Mucosa of descending colon (tissue), 3 donors: ENCODE results near the gene ZBTB20. TPM values are rescaled to one million over a fixed set of nuclear protein-coding genes. Genes with fewer than 3 reads are reported as not detected.

Experiments
- ATAC-seq: fragments of 200-7000 bp; cut with Tn5 transposase; one replicate; pipeline ENCODE4 v1.9.1; 2020; ENCODE audit warnings: mild to moderate bottlenecking, moderate library complexity
- DNase-seq, 3 donors: peaks; one replicate each; pipeline ENCODE4 v3.0.0-alpha.2; 2020
- H3K36me3 ChIP-seq: fragments of 200-600 bp; one replicate; pipeline ENCODE4 v1.8.0; 2021; ENCODE audit warnings: low read depth, mild to moderate bottlenecking
- H3K4me1 ChIP-seq: fragments of 200-600 bp; one replicate; pipeline ENCODE4 v1.8.0; 2021; ENCODE audit warnings: low read depth, mild to moderate bottlenecking
- H3K4me3 ChIP-seq: fragments of 200-600 bp; one replicate; pipeline ENCODE4 v1.8.0; 2021; ENCODE audit warnings: mild to moderate bottlenecking
- H3K9me3 ChIP-seq: fragments of 200-600 bp; one replicate; pipeline ENCODE4 v1.8.0; 2021; ENCODE audit warnings: mild to moderate bottlenecking
- intact Hi-C, 2 donors: fragments of 100-400 bp; cut with DNase I in 1 of 2; cut with micrococcal nuclease in 1 of 2; formaldehyde crosslinking; loops; one replicate each; pipeline versions ENCODE4 v1.11.0 to v1.11.1; 2022; cut with DNase I, micrococcal nuclease
- total RNA-seq, 3 donors: library from RNA; stranded (reverse); fragmentation: NEBNext Ultra II Directional in 2 of 3; extraction: Animal tissue kit (Norgen Biotek cat#: 25700) in 2 of 3; gene quantifications; one replicate each; pipeline versions ENCODE4 v1.2.1 to v1.2.4, GENCODE V29; 2021 to 2023
- TF ChIP-seq, protein P1 (sequence below): fragments of 200-600 bp; IDR thresholded peaks from one replicate; pipeline ENCODE4 v1.8.0; 2022; ENCODE audit warnings: antibody characterized with exemption, mild to moderate bottlenecking
- donor health status: DM: no; HTN: no; CAD: no; lungs with moderate emphysema.
- donor health status: DM: no; HTN: no; CAD: no.
- donor health status: DM: no; HTN: yes; CAD: no.

The ZBTB20 gene
- total RNA-seq, 3 donors from 2014 or later, result 30.6 to 85.6 (median 37.3) TPM

GRCh38 chr3:115164374-115165221 is 17.5 kb upstream of the ZBTB20 start:
- no peaks in the 10 kb centered on the region for H3K9me3 ChIP-seq
- TF ChIP-seq, protein P1, sequence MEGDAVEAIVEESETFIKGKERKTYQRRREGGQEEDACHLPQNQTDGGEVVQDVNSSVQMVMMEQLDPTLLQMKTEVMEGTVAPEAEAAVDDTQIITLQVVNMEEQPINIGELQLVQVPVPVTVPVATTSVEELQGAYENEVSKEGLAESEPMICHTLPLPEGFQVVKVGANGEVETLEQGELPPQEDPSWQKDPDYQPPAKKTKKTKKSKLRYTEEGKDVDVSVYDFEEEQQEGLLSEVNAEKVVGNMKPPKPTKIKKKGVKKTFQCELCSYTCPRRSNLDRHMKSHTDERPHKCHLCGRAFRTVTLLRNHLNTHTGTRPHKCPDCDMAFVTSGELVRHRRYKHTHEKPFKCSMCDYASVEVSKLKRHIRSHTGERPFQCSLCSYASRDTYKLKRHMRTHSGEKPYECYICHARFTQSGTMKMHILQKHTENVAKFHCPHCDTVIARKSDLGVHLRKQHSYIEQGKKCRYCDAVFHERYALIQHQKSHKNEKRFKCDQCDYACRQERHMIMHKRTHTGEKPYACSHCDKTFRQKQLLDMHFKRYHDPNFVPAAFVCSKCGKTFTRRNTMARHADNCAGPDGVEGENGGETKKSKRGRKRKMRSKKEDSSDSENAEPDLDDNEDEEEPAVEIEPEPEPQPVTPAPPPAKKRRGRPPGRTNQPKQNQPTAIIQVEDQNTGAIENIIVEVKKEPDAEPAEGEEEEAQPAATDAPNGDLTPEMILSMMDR, result no peak
- DNase-seq, result no peak

DNA sequence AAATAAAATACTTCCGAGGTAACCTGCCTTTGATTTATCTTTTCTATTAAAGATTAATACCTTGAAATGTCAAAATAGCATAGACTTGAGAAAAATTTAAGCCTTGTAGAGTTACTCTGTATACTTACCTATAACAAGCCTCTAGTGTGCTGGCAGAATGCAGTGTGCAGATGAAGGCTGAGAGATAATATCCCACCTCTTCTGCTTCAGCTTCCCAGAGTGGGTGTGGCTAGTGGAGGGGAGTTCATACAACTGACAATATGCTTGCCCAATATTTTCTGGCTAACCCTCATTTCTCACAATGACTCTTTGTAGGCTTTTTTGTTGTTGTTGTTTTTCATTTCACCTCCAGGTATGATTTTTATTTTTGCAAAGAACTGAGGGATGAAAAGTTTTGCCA is 15.7 kb upstream of the ZBTB20 start:
- intact Hi-C loops, result no loop called here

More at GRCh38 chr3:115164374-115165221, 17.5 kb upstream of the ZBTB20 start:
- peak; percentile 50 for ATAC-seq
- no peaks in the 10 kb centered on the region for H3K4me1 ChIP-seq
- H3K4me3 ChIP-seq, result no peak overlapping the region
- intact Hi-C loops, result no loop called here
- no peaks in the 10 kb centered on the region for H3K36me3 ChIP-seq

GRCh38 chr3:115161866-115162265 is 14.8 kb upstream of the ZBTB20 start:
- TF ChIP-seq, protein P1, result no peak
- intact Hi-C loops, result no loop called here
- Histone ChIP-seq H3K9me3 (no peaks in the 10 kb centered on the region), H3K4me3 (no peak overlapping the region), H3K4me1 (no peaks in the 10 kb centered on the region), H3K36me3 (no peaks in the 10 kb centered on the region)
- ATAC-seq (no peak), DNase-seq (no peak)

More for the DNA sequence above, 15.7 kb upstream of the ZBTB20 start:
- Histone ChIP-seq H3K36me3 (no peaks in the 10 kb centered on the region), H3K4me1 (no peaks in the 10 kb centered on the region), H3K9me3 (no peaks in the 10 kb centered on the region), H3K4me3 (no peak overlapping the region)
- TF ChIP-seq, protein P1, result no peak
- DNase-seq, result no peak
- ATAC-seq, result no peak

DNA sequence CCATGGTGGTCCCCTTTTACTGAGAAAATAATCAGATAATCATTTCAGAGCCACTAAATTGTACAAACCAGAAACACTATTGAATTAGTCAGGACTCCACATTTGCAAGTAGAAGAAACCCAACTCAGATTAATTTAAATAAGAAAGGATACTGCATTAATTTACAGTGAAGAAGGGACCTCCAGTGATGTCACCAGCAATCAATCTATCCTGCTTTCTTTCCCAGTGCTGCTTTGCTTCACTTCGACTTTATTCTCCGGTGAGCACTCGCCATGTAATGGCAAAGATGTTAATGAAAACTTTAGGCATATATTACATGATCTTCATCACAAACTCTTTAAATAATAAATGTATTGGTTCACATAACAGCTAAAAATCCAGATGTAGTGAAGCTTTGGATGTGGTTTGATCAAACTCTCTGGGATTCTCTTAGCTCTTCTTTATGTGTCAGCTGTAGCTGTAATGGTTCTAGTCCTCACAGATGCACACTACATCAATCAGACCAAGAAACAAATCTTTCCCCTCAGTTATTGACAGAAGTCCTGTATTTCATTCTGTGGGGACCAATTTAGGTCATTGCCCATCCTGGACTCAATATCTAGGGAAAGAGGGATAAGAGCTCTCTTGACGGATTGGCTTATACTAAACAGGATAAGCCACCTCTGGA is 14.2 kb upstream of the ZBTB20 start:
- Histone ChIP-seq H3K4me1 (no peaks in the 10 kb centered on the region), H3K9me3 (no peaks in the 10 kb centered on the region), H3K4me3 (no peak overlapping the region), H3K36me3 (no peaks in the 10 kb centered on the region)
- no peak for ATAC-seq
- intact Hi-C loops, result no loop called here
- TF ChIP-seq, protein P1, result no peak
- no peak for DNase-seq

GRCh38 chr3:115160295-115160694 is 13.2 kb upstream of the ZBTB20 start:
- no peak for ATAC-seq
- H3K4me3 ChIP-seq, result no peak overlapping the region
- H3K9me3 ChIP-seq, result no peaks in the 10 kb centered on the region
- TF ChIP-seq, protein P1, result no peak
- intact Hi-C loops, result no loop called here
- DNase-seq, result no peak
- no peaks in the 10 kb centered on the region for H3K36me3 ChIP-seq
- no peaks in the 10 kb centered on the region for H3K4me1 ChIP-seq
